Smooth muscle cell (in vitro differentiated cells): Measurements from ENCODE around the gene BOLA1. TPM values are rescaled to one million over a fixed set of nuclear protein-coding genes. Genes with fewer than 3 reads are reported as not detected.
A peak's percentile ranks its signal among the peaks of the same experiment; 100 is the strongest.
"Not testable (repeated sequence)": the region's sequence is repeated elsewhere in the genome, so short reads cannot be mapped to it uniquely, and the experiment has no call there.

Experiments
- DNase-seq: peaks from one replicate; lab custom pipeline; 2025; ENCODE audit not compliant: unreplicated experiment; lab: John Stamatoyannopoulos, UW
- H2AFZ ChIP-seq: fragments of 200-600 bp; sonication (generic); 2 replicates; pipeline ENCODE4 v1.6.0; 2016; ENCODE audit warnings: antibody characterized with exemption, low read depth, mild to moderate bottlenecking
- H3F3A ChIP-seq: fragments of 200-600 bp; sonication (generic); 2 replicates; pipeline ENCODE4 v1.6.0; 2017; ENCODE audit warnings: antibody characterized with exemption, low read depth
- H3K27ac ChIP-seq: fragments of 200-600 bp; sonication (generic); 2 replicates; pipeline ENCODE4 v1.5.1; 2016; ENCODE audit warnings: low read depth, mild to moderate bottlenecking
- H3K27me3 ChIP-seq: fragments of 200-600 bp; sonication (generic); 2 replicates; pipeline ENCODE4 v1.6.1; 2016; ENCODE audit warnings: low read depth, mild to moderate bottlenecking
- H3K36me3 ChIP-seq: fragments of 200-600 bp; sonication (generic); 2 replicates; pipeline ENCODE4 v1.5.1; 2016; ENCODE audit warnings: low read depth
- H3K4me1 ChIP-seq: fragments of 200-600 bp; sonication (generic); 2 replicates; pipeline ENCODE4 v1.5.1; 2016; ENCODE audit warnings: low read depth
- H3K4me2 ChIP-seq: fragments of 200-600 bp; sonication (generic); 2 replicates; pipeline ENCODE4 v1.6.0; 2016; ENCODE audit warnings: mild to moderate bottlenecking
- H3K4me3 ChIP-seq: fragments of 200-600 bp; sonication (generic); 2 replicates; pipeline ENCODE4 v1.5.1; 2016; ENCODE audit warnings: mild to moderate bottlenecking
- H3K79me2 ChIP-seq: fragments of 200-600 bp; sonication (generic); 2 replicates; pipeline ENCODE4 v1.6.0; 2016; ENCODE audit warnings: low read depth, mild to moderate bottlenecking
- H3K9ac ChIP-seq: fragments of 200-600 bp; sonication (generic); 2 replicates; pipeline ENCODE4 v1.6.0; 2016; ENCODE audit warnings: low read depth
- H3K9me3 ChIP-seq: fragments of 200-600 bp; sonication (generic); replicated peaks from 2 replicates; pipeline ENCODE4 v1.5.1; 2016; ENCODE audit warnings: low read depth
- H4K20me1 ChIP-seq: fragments of 200-600 bp; sonication (generic); 2 replicates; pipeline ENCODE4 v1.6.0; 2016; ENCODE audit warnings: low read depth
- WGBS: methylation state at CpG from one replicate; pipeline ENCODE4 v1.1.7; 2016; ENCODE audit warnings: low lambda C conversion rate; 5-methylcytosine and 5-hydroxymethylcytosine counted together
- polyA plus RNA-seq: library from polyadenylated mRNA; unstranded; fragments of >200 nt; fragmentation: Nextera tagmentation; extraction: Ambion mirVana; gene quantifications from 2 replicates; pipeline ENCODE4 v1.2.1, GENCODE V29; 2016
- total RNA-seq: library from RNA; depleted of rRNA; stranded (reverse); fragments of >200 nt; gene quantifications from 2 replicates; pipeline ENCODE4 v1.2.3, GENCODE V29; 2014
- TF ChIP-seq, protein P1 (sequence below): fragments of 200-600 bp; sonication (generic); IDR thresholded peaks from 2 replicates; pipeline ENCODE4 v1.5.1; 2017; ENCODE audit warnings: borderline replicate concordance, mild to moderate bottlenecking, antibody characterized with exemption; ENCODE audit not compliant: insufficient read depth, poor library complexity, severe bottlenecking

Gene BOLA1
- total and polyA plus RNA-seq, 2 experiments from 2014 or later = 21.3 to 27.4 TPM

DNA sequence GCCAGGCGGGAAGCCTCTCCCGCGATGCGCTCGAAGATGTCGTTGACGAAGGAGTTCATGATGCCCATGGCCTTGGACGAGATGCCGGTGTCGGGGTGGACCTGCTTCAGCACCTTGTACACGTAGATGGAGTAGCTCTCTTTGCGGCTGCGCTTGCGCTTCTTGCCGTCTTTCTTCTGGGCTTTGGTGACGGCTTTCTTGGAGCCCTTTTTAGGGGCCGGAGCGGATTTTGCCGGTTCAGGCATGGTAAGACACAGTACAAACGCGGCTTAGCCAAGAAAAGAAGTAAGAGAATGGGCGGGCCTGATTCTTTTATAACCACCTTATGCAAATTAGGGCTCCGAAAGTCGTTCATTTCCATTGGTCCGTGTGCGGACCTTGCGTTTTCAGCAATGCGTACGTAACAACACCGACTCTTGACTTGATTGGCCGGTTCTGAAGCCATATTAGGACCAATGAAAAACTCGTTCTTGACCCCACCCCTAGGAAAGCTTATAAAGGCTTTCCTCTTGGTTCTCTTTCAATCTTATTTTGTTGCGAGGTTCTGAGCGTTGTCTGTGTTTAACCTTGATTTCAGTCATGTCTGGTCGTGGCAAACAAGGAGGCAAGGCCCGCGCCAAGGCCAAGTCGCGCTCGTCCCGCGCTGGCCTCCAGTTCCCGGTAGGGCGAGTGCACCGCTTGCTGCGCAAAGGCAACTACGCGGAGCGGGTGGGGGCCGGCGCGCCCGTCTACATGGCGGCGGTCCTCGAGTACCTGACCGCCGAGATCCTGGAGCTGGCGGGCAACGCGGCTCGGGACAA is 12.8 kb upstream of the BOLA1 start:
- H3K4me1 ChIP-seq = peaks cover 19% of the 10 kb centered on the region
- no peak overlapping the region for H2AFZ ChIP-seq
- no peaks in the 10 kb centered on the region for H3K36me3 ChIP-seq
- H4K20me1 ChIP-seq = peaks cover 18% of the 10 kb centered on the region
- H3F3A ChIP-seq = peaks cover 11% of the 10 kb centered on the region
- 1% methylated on average over 62 of the region's 62 CpGs for WGBS
- TF ChIP-seq, protein P1, sequence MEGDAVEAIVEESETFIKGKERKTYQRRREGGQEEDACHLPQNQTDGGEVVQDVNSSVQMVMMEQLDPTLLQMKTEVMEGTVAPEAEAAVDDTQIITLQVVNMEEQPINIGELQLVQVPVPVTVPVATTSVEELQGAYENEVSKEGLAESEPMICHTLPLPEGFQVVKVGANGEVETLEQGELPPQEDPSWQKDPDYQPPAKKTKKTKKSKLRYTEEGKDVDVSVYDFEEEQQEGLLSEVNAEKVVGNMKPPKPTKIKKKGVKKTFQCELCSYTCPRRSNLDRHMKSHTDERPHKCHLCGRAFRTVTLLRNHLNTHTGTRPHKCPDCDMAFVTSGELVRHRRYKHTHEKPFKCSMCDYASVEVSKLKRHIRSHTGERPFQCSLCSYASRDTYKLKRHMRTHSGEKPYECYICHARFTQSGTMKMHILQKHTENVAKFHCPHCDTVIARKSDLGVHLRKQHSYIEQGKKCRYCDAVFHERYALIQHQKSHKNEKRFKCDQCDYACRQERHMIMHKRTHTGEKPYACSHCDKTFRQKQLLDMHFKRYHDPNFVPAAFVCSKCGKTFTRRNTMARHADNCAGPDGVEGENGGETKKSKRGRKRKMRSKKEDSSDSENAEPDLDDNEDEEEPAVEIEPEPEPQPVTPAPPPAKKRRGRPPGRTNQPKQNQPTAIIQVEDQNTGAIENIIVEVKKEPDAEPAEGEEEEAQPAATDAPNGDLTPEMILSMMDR = no peak
- H3K27me3 ChIP-seq = no peaks in the 10 kb centered on the region
- peak overlapping the region; percentile 64 for H3K4me3 ChIP-seq
- H3K4me2 ChIP-seq = peak overlapping the region; percentile 97
- H3K9me3 ChIP-seq = no peaks in the 10 kb centered on the region
- peaks cover 27% of the 10 kb centered on the region for H3K79me2 ChIP-seq
- DNase-seq = peak; percentile 71
- peak overlapping the region; percentile 98 for H3K27ac ChIP-seq
- H3K9ac ChIP-seq = peak overlapping the region; percentile 92

DNA sequence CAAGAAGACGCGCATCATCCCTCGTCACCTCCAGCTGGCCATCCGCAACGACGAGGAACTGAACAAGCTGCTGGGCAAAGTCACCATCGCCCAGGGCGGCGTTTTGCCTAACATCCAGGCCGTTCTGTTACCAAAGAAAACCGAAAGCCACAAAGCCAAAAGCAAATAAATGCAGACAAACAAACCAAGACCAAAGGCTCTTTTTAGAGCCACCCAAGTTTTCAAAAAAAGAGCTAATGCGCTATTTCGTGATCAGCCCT is 12.2 kb upstream of the BOLA1 start:
- Histone ChIP-seq H3K9ac (peak overlapping the region; percentile 92), H3K4me3 (peak overlapping the region; percentile 64), H3K4me1 (peaks cover 19% of the 10 kb centered on the region), H3F3A (peaks cover 11% of the 10 kb centered on the region), H3K4me2 (peak overlapping the region; percentile 97), H3K79me2 (peaks cover 26% of the 10 kb centered on the region), H3K27ac (peak overlapping the region; percentile 98), H4K20me1 (peaks cover 18% of the 10 kb centered on the region)
- not testable (repeated sequence) for H2AFZ ChIP-seq, DNase-seq, H3K27me3 ChIP-seq, H3K9me3 ChIP-seq, H3K36me3 ChIP-seq
- WGBS = 0% methylated on average over 13 of the region's 13 CpGs

DNA sequence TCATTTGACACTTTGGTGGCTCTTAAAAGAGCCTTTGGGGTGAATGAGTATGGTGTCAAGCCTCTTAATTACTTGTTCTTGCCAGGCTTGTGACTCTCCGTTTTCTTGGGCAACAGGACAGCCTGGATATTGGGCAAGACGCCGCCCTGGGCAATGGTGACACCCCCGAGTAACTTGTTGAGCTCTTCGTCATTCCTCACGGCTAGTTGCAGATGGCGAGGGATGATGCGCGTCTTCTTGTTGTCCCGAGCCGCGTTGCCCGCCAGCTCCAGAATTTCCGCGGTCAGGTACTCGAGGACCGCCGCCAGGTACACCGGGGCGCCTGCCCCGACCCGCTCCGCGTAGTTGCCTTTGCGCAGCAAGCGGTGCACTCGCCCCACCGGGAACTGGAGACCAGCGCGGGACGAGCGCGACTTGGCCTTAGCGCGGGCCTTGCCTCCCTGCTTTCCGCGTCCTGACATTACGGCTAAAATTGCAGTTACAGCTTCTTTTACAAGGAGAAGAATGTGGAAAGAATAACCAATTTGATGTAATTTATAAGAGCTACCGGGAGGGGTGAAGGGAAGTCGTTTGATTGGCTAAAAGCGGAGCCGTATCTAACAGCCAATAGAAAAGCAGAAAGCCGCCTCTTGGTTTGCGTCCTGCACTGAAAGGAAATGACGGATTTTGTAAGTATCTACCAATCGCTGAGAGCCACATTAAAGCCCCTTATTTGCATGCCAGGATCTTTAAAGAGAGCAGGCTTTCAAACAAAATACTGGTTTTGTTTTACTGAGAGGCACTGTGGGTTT is 11.7 kb upstream of the BOLA1 start:
- Histone ChIP-seq H3K79me2 (peaks cover 20% of the 10 kb centered on the region), H4K20me1 (peaks cover 18% of the 10 kb centered on the region), H3K9me3 (no peaks in the 10 kb centered on the region), H3K9ac (peak overlapping the region; percentile 92), H3K4me1 (peaks cover 19% of the 10 kb centered on the region), H3K4me2 (peak overlapping the region; percentile 97), H2AFZ (peak overlapping the region; percentile 53), H3K27ac (peak overlapping the region; percentile 98), H3K36me3 (no peaks in the 10 kb centered on the region), H3F3A (peaks cover 11% of the 10 kb centered on the region), H3K4me3 (peak overlapping the region; percentile 64), H3K27me3 (no peaks in the 10 kb centered on the region)
- WGBS = 2% methylated on average over 46 of the region's 46 CpGs
- peak; percentile 46 for DNase-seq
- TF ChIP-seq, protein P1 = no peak

DNA sequence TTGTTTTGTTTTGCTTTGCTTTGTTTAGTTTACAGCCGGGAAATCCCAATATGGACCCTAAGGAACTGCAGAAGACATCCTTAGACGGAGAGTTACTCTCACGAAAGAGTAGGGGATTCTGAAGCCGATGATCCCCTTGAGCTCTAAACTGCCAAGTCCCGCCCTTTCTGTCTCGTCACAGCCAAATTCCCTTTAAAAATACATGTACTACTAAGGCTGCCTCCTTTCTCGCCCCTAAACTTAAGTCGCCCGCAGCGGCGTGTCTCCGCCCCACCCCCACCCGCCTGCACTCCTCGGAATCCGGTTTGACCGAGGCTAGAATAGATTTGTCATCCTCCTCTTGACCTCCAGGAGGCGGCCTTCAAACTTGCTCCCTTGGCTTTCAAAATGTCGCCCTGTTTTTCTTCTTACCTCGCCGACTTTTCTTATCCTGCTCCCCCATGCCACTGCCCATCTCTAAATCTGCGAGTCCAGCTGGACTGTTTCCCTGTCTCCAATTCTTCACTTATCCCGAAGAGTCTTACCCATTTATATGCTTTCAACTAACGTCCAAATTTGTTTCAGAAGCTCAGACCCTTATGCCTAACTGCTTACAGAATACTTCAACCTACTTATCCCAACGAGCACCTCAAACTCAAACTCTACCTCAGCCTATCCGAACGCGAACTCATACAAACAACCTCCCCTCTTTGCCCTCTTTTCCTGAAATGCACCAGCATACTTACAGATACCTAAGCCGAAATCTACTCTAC is 10.9 kb upstream of the BOLA1 start:
- Histone ChIP-seq H3K36me3 (no peaks in the 10 kb centered on the region), H3K9ac (peak overlapping the region; percentile 92), H3K9me3 (no peaks in the 10 kb centered on the region), H3K79me2 (peaks cover 15% of the 10 kb centered on the region), H3K27me3 (no peaks in the 10 kb centered on the region), H3K4me1 (peaks cover 19% of the 10 kb centered on the region), H3F3A (peaks cover 11% of the 10 kb centered on the region), H3K4me3 (peak overlapping the region; percentile 64), H2AFZ (peak overlapping the region; percentile 53), H4K20me1 (peaks cover 18% of the 10 kb centered on the region), H3K4me2 (peak overlapping the region; percentile 97), H3K27ac (peak overlapping the region; percentile 98)
- TF ChIP-seq, protein P1 = peak; percentile 44
- peak; percentile 49 for DNase-seq
- WGBS = 4% methylated on average over 28 of the region's 28 CpGs
